Kidney epithelial cell (primary cell): Measurements from ENCODE around the gene HLA-A. TPM values are rescaled to one million over a fixed set of nuclear protein-coding genes. Genes with fewer than 3 reads are reported as not detected.
A peak's percentile ranks its signal among the peaks of the same experiment; 100 is the strongest.

Experiments used
- DNase-seq: peaks from one replicate; pipeline ENCODE4 v3.0.0-alpha.2; 2010; ENCODE audit warnings: low read depth
- H3K27me3 ChIP-seq: 2 replicates; pipeline ENCODE4 v1.6.0; 2011; ENCODE audit warnings: low read length; ENCODE audit not compliant: control insufficient read depth, insufficient read depth
- H3K36me3 ChIP-seq: 2 replicates; pipeline ENCODE4 v1.5.1; 2011; ENCODE audit warnings: low read length; ENCODE audit not compliant: control insufficient read depth, insufficient read depth
- H3K4me3 ChIP-seq: 2 replicates; pipeline ENCODE4 v1.5.1; 2011; ENCODE audit warnings: low read depth, mild to moderate bottlenecking, control low read depth, low read length
- CTCF ChIP-seq: IDR thresholded peaks from 2 replicates; pipeline ENCODE4 v1.5.1; 2011; ENCODE audit warnings: mild to moderate bottlenecking, moderate library complexity, low read length, control low read depth, inconsistent platforms; ENCODE audit not compliant: insufficient read depth, poor library complexity, severe bottlenecking
- total RNA-seq: library from RNA; depleted of rRNA; stranded (reverse); fragments of >200 nt; gene quantifications from 2 replicates; pipeline ENCODE4 v1.2.3, GENCODE V29; 2015

Gene HLA-A
- total RNA-seq, 1 donor from 2014 or later: 832 TPM

GRCh38 chr6:29941471-29941870 lies 861 bp upstream of the HLA-A start:
- Histone ChIP-seq H3K27me3 (no peaks in the 10 kb centered on the region), H3K4me3 (no peak overlapping the region), H3K36me3 (no peaks in the 10 kb centered on the region)
- TF ChIP-seq CTCF: no peak
- no peak for DNase-seq

- no peaks in the 10 kb centered on the region for H3K36me3 ChIP-seq
- no peak for TF ChIP-seq CTCF
- no peak for DNase-seq
- H3K27me3 ChIP-seq: no peaks in the 10 kb centered on the region
- H3K4me3 ChIP-seq: peak overlapping the region; percentile 62
These were observed 437 bp upstream of the HLA-A start for GRCh38 chr6:29941916-29942274.

- no peak for DNase-seq
- no peak for TF ChIP-seq CTCF
- Histone ChIP-seq H3K27me3 (no peaks in the 10 kb centered on the region), H3K4me3 (peak overlapping the region; percentile 62), H3K36me3 (no peaks in the 10 kb centered on the region)
These were observed 978 bp downstream of the HLA-A start for GRCh38 chr6:29943053-29943966.

- H3K4me3 ChIP-seq: no peak overlapping the region
- DNase-seq: no peak
- no peak for TF ChIP-seq CTCF
- no peaks in the 10 kb centered on the region for H3K36me3 ChIP-seq
- H3K27me3 ChIP-seq: no peaks in the 10 kb centered on the region
These were observed 3.0 kb downstream of the HLA-A start for GRCh38 chr6:29945281-29945820.

GRCh38 chr6:29946223-29947076 lies 4.1 kb downstream of the HLA-A start:
- no peak for TF ChIP-seq CTCF
- no peak for DNase-seq
- Histone ChIP-seq H3K4me3 (no peak overlapping the region), H3K27me3 (no peaks in the 10 kb centered on the region), H3K36me3 (no peaks in the 10 kb centered on the region)
